Breast epithelium (tissue), 3 donors: ENCODE measurements around the gene RNF40.

ENCODE experiments used
- CTCF ChIP-seq, 3 donors: fragments of 450-650 bp; IDR thresholded peaks; one replicate each; pipeline ENCODE4 v1.5.1; 2016 to 2017; ENCODE audit warnings: antibody characterized with exemption in 3 of 3, mild to moderate bottlenecking in 3 of 3, moderate library complexity in 3 of 3
- POLR2A ChIP-seq: fragments of 450-650 bp; IDR thresholded peaks from one replicate; pipeline ENCODE4 v1.6.1; 2016; ENCODE audit warnings: antibody characterized with exemption, mild to moderate bottlenecking, moderate library complexity
- POLR2AphosphoS5 ChIP-seq, 3 donors: sonication (generic); formaldehyde crosslinking; IDR thresholded peaks; one replicate each; pipeline ENCODE4 v1.6.1; 2017; ENCODE audit warnings: antibody characterized with exemption in 3 of 3

GRCh38 chr16:30746638-30747175, 15.4 kb upstream of the RNF40 start:
- TF ChIP-seq CTCF (IDR thresholded peaks at IDR 0.05) (no peak), POLR2AphosphoS5 (IDR thresholded peaks at IDR 0.05) (no peak), POLR2A (no peak)
